Peyer's patch (tissue), 4 donors: ENCODE results near the gene CEP55. TPM values are rescaled to one million over a fixed set of nuclear protein-coding genes. Genes with fewer than 3 reads are reported as not detected.

Experiments
- DNase-seq, 3 donors: peaks; one replicate each; pipeline ENCODE4 v3.0.0-alpha.2; 2017 to 2019
- H3K27ac ChIP-seq, 4 donors: fragments of 200-600 bp; sonication (generic); one replicate each; pipeline ENCODE4 v1.5.1; 2016 to 2019
- H3K27me3 ChIP-seq, 2 donors: fragments of 200-600 bp; sonication (generic); one replicate each; pipeline ENCODE4 v1.5.1; 2019
- H3K36me3 ChIP-seq, 3 donors: fragments of 200-600 bp; sonication (generic); one replicate each; pipeline ENCODE4 v1.5.1; 2016 to 2019
- H3K4me1 ChIP-seq, 4 donors: fragments of 200-600 bp; sonication (generic); one replicate each; pipeline ENCODE4 v1.5.1; 2016 to 2019
- H3K4me3 ChIP-seq, 4 donors: fragments of 200-600 bp; sonication (generic); 1 replicate in 3 of 4; 2 replicates in 1 of 4; pipeline ENCODE4 v1.5.1; 2016 to 2019; ENCODE audit warnings: mild to moderate bottlenecking in 1 of 4
- H3K9me3 ChIP-seq, 4 donors: fragments of 200-600 bp; sonication (generic); one replicate each; pipeline ENCODE4 v1.5.1; 2016 to 2019; ENCODE audit warnings: mild to moderate bottlenecking in 1 of 4
- POLR2A ChIP-seq, 2 donors: fragments of 450-650 bp; IDR thresholded peaks; one replicate each; pipeline ENCODE4 v1.5.1; 2017; ENCODE audit warnings: antibody characterized with exemption in 2 of 2, mild to moderate bottlenecking in 2 of 2, moderate library complexity in 2 of 2
- total RNA-seq, 4 donors: library from RNA; depleted of rRNA; stranded (reverse); fragments of >200 nt; gene quantifications; one replicate each; pipeline ENCODE4 v1.1.0, GENCODE V29; 2016
- TF ChIP-seq, protein P1 (sequence below), 6 experiments: fragments of 450-650 bp in 4 of 6; fragments of 200-600 bp in 2 of 6; sonication (generic) in 1 of 6; IDR thresholded peaks; one replicate each; pipeline ENCODE4 v1.5.1; 2017 to 2019; ENCODE audit warnings: antibody characterized with exemption in 6 of 6, mild to moderate bottlenecking in 3 of 6, moderate library complexity in 1 of 6

CEP55 gene
- total RNA-seq, 4 donors from 2014 or later: 1.1 to 32.2 (median 4.5) TPM

DNA sequence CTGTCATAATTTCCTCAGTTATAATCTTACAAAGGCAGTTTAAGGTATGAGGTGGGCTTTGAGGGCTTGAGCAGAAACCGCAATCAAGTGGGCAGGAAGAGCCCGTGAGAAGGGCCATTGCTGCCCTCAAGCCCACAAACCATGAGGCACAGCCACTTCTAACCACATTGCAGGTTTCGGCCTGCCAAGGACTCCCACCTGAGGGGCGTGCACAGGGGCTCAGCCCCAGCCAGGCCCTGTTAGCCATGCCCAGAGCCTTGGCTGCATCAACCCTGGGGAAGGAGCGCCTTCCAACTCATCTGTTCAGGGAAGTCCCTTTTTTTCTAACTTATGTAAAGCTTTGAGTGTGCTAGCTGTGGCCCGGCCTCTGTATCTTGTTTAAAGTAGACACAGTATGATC, 64.1 kb downstream of the CEP55 start:
- DNase-seq: no peak
- Histone ChIP-seq H3K4me3 (no peak overlapping the region), H3K36me3 (no peaks in the 10 kb centered on the region), H3K27me3 (no peaks in the 10 kb centered on the region), H3K9me3 (no peaks in the 10 kb centered on the region), H3K27ac (no peak overlapping the region), H3K4me1 (no peaks in the 10 kb centered on the region)
- no peak for TF ChIP-seq POLR2A (IDR thresholded peaks at IDR 0.05)
- TF ChIP-seq, protein P1, sequence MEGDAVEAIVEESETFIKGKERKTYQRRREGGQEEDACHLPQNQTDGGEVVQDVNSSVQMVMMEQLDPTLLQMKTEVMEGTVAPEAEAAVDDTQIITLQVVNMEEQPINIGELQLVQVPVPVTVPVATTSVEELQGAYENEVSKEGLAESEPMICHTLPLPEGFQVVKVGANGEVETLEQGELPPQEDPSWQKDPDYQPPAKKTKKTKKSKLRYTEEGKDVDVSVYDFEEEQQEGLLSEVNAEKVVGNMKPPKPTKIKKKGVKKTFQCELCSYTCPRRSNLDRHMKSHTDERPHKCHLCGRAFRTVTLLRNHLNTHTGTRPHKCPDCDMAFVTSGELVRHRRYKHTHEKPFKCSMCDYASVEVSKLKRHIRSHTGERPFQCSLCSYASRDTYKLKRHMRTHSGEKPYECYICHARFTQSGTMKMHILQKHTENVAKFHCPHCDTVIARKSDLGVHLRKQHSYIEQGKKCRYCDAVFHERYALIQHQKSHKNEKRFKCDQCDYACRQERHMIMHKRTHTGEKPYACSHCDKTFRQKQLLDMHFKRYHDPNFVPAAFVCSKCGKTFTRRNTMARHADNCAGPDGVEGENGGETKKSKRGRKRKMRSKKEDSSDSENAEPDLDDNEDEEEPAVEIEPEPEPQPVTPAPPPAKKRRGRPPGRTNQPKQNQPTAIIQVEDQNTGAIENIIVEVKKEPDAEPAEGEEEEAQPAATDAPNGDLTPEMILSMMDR (IDR thresholded peaks at IDR 0.05): no peak

DNA sequence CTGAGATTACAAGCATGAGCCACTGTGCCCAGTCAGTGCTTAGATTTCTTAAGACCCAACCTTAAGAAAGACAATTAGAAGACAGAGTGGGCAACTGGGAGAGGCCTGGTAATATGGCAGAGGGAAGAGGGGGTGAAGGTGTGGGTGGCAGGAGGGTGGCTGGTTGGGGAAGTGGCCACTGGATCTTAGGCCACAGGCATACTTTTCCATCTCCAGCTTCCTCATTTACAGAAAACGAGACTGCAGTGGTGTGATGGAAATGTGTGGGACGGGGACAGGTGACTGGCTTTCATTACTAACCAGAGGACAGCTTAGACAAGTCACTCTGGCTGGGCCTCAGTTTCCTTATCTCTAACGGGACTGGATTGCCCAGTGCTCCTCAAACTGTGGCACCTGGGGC, 69.0 kb downstream of the CEP55 start:
- H3K27ac ChIP-seq: no peak overlapping the region
- DNase-seq: no peak
- no peaks in the 10 kb centered on the region for H3K9me3 ChIP-seq
- peaks cover 0 to 7% of the 10 kb centered on the region in 2 donors for H3K27me3 ChIP-seq
- no peak overlapping the region for H3K4me3 ChIP-seq
- TF ChIP-seq POLR2A (IDR thresholded peaks at IDR 0.05): no peak
- TF ChIP-seq, protein P1 (IDR thresholded peaks at IDR 0.05): no peak
- H3K36me3 ChIP-seq: no peaks in the 10 kb centered on the region
- H3K4me1 ChIP-seq: peaks cover 0 to 13% (median 0%) of the 10 kb centered on the region in 4 donors

DNA sequence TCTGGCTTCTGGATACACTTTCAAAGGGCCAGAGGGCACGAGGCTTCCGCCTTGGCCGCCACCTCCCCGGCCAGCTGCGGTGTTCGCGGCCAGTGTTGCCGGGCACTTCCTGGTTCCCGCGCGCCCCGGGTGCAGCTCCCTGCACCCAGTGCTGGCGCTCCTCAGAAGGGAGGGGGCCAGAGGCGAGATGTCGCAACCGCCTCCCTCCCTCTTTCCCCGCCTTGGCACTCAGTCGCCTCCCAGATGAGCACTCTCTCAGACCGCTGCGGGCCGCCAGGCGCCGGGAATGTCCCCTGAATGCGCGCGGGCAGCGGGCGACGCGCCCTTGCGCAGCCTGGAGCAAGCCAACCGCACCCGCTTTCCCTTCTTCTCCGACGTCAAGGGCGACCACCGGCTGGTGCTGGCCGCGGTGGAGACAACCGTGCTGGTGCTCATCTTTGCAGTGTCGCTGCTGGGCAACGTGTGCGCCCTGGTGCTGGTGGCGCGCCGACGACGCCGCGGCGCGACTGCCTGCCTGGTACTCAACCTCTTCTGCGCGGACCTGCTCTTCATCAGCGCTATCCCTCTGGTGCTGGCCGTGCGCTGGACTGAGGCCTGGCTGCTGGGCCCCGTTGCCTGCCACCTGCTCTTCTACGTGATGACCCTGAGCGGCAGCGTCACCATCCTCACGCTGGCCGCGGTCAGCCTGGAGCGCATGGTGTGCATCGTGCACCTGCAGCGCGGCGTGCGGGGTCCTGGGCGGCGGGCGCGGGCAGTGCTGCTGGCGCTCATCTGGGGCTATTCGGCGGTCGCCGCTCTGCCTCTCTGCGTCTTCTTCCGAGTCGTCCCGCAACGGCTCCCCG, 70.2 kb downstream of the CEP55 start, which contains the start of gene FFAR4:
TSS of gene FFAR4 (plus strand) at position 231 of the 842 bp plus-strand sequence. CDS start at position 287, 56 bp downstream.
- TF ChIP-seq POLR2A (IDR thresholded peaks at IDR 0.05): no peak
- TF ChIP-seq, protein P1 (IDR thresholded peaks at IDR 0.05): no peak
- Histone ChIP-seq H3K4me1 (peaks cover 0 to 13% (median 0%) of the 10 kb centered on the region in 4 donors), H3K27ac (no peak within 1 kb of the TSS), H3K9me3 (no peaks in the 10 kb centered on the region), H3K36me3 (no peaks in the 10 kb centered on the region), H3K4me3 (peak within 1 kb of the TSS in 2 of 4 donors; percentile 35 to 44), H3K27me3 (peaks cover 0 to 7% of the 10 kb centered on the region in 2 donors)
- peak in 2 of 3 donors; percentile 50 to 69 for DNase-seq

- H3K27ac ChIP-seq: no peak overlapping the region
- H3K9me3 ChIP-seq: no peaks in the 10 kb centered on the region
- peaks cover 0 to 7% of the 10 kb centered on the region in 2 donors for H3K27me3 ChIP-seq
- DNase-seq: no peak
- peaks cover 0 to 13% (median 0%) of the 10 kb centered on the region in 4 donors for H3K4me1 ChIP-seq
- no peaks in the 10 kb centered on the region for H3K36me3 ChIP-seq
- peak overlapping the region in 2 of 4 donors; percentile 35 to 44 for H3K4me3 ChIP-seq
- TF ChIP-seq POLR2A (IDR thresholded peaks at IDR 0.05): no peak
- TF ChIP-seq, protein P1 (IDR thresholded peaks at IDR 0.05): no peak
Measured at GRCh38 chr10:93567277-93568104, 71.1 kb downstream of the CEP55 start.

- H3K36me3 ChIP-seq: no peaks in the 10 kb centered on the region
- H3K4me1 ChIP-seq: peaks cover 0 to 18% (median 0%) of the 10 kb centered on the region in 4 donors
- TF ChIP-seq, protein P1 (IDR thresholded peaks at IDR 0.05): no peak
- TF ChIP-seq POLR2A (IDR thresholded peaks at IDR 0.05): no peak
- H3K27me3 ChIP-seq: peaks cover 0 to 7% of the 10 kb centered on the region in 2 donors
- no peak for DNase-seq
- H3K4me3 ChIP-seq: peak overlapping the region in 2 of 4 donors; percentile 0 to 25
- H3K27ac ChIP-seq: no peak overlapping the region
- no peaks in the 10 kb centered on the region for H3K9me3 ChIP-seq
Measured at GRCh38 chr10:93568105-93568390, 71.6 kb downstream of the CEP55 start.
